ENCODE data around the gene CFAP69.
"Not testable (repeated sequence)": the region's sequence is repeated elsewhere in the genome, so short reads cannot be mapped to it uniquely, and the experiment has no call there.

CFAP69 gene

GRCh38 chr7:90337106-90337505 lies 92.1 kb downstream of the CFAP69 start:
- no peak for DNase-seq (ENCODE audit: low read depth, low spot score)

GRCh38 chr7:90345016-90345415 lies 100.0 kb downstream of the CFAP69 start:
- no peak for DNase-seq (ENCODE audit: low read depth, low spot score)

- DNase-seq (ENCODE audit: low read depth, low spot score): no peak
Observed at GRCh38 chr7:90345595-90346335, 100.8 kb downstream of the CFAP69 start.

GRCh38 chr7:90346336-90347125 lies 101.6 kb downstream of the CFAP69 start, which contains the start of gene GTPBP10:
Gene GTPBP10, plus strand, starts transcription at chr7:90346716. Its CDS starts 26 bp downstream, at chr7:90346742.
- peak; percentile 88 for DNase-seq (ENCODE audit: low read depth, low spot score)

- no peak for DNase-seq (ENCODE audit: low read depth, low spot score)
Observed at GRCh38 chr7:90347759-90348158, 102.8 kb downstream of the CFAP69 start.

GRCh38 chr7:90349305-90349704 lies 104.3 kb downstream of the CFAP69 start:
- DNase-seq (ENCODE audit: low read depth, low spot score): no peak

- DNase-seq (ENCODE audit: low read depth, low spot score): not testable (repeated sequence)
Observed at GRCh38 chr7:90350032-90350431, 105.1 kb downstream of the CFAP69 start.

GRCh38 chr7:90351987-90352386 lies 107.0 kb downstream of the CFAP69 start:
- no peak for DNase-seq (ENCODE audit: low read depth, low spot score)
